IPS-NIHi11 (cell line): ENCODE data around the gene CRYBG3.
"Not testable (repeated sequence)": the region's sequence is repeated elsewhere in the genome, so short reads cannot be mapped to it uniquely, and the experiment has no call there.

Experiments used
- DNase-seq: peaks from one replicate; pipeline ENCODE4 v3.0.0; 2012; ENCODE audit warnings: mixed read lengths, low spot score

CRYBG3 gene

DNA sequence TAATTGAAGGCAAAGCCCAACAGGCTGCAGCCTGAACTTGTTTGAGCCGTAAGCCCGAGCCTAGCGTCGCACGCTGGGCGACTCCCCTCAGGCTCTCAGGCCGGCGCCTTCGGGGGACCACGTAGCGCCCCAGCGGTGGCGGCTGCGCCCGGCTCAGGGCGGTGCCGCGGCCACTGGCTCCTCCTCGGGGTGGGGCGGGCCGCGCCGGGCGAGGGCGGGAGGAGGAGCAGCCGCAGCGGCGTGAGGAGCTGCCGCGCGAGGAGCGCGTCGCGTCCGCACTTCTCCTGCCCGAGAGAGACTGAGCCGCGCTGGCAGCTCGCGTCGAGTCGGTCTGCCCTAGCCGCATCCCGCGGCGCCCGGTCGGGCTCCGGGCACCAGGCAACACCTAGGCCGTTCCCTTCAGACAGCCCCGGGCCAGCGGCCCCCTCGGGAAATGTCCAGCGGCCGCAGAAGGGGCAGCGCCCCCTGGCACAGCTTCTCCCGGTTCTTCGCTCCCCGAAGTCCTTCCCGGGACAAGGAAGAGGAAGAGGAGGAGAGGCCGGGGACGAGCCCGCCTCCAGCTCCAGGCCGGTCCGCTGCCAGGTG lies at the start of gene CRYBG3:
Gene CRYBG3 (plus strand): TSS at position 238 of the 585 bp plus-strand sequence. CDS start 196 bp downstream, at position 434.
- DNase-seq = peak; percentile 89

DNA sequence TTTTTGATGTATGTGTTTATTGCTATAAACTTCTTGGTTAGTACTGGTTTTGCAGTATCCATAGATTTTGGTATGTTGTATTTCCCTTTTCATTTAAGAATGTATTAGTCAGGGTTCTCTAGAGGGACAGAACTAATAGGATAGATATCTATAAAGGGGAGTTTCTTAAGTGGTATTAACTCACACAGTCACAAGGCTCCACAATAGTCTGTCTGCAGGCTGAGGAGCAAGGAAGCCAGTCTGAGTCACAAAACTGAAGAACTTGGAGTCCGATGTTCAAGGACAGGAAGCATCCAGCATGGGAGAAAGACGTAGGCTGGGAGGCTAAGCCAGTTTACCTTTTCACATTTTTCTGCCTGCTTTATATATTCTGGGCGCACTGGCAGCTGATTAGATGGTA lies 48.9 kb upstream of the CRYBG3 start:
- no peak for DNase-seq

DNA sequence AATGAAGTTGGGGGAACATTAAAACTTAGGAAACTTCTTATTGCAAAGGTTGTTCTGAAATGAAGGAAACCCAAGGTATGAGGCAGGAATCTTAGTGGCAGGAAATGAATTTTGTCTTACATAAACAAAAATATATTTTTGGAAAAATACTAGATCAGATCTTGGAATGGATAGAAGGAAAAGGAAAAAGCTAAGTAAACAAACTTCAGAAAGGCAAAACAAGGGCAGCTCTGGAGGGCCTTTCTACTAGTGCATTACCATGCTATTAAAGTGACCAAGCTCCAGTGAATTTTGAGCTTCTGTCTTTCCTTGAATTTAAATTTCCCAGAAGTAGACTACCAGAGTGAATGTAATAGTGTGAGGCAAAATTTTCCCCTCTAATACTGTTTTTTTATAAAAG lies 43.7 kb upstream of the CRYBG3 start:
- DNase-seq = no peak

DNA sequence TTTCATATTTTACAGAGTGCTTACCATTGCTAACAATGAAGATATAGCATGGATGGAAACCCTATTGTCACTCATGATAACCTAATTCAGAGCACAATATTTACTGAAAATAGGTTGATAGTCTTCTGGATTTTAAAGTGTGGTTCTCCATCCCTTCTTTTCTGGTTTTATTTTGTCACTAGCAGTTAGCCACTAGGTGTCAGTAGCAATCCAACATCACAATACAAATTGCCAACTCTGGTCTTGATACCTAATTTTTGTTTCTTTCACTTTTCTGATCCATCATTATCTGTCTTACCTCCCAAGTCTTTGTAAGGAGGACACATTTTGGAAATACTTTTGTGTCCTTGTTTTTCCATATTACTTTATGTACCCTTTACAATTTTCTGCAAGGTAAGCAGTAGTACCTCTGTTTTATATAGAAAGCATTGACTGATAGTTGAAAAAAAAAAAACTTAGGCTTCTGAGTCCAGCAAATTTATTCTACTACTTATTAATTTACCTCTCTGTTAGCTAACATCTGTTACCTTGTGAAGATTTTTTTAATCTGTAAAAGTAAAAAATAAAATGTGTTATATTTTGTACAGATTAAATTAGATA lies 28.3 kb upstream of the CRYBG3 start:
- peak; percentile 28 for DNase-seq

DNA sequence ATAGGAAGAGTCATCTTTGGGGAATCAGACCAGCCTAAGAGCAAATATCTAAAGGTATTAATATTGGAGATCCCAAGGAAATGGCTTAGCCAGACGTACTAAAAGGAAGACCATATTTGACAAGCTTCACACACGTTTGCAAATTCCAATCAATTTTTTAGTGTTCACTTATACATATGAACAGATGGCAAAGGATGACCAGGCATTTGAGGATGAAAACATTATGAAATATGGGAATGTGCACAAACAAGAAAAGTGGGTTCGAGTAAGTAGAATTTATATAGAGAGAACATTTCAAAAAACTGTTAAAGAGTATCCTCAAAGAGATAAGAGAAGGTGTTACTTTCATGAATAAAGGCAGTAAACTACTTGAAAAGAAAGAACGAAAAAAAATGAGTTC lies 25.9 kb upstream of the CRYBG3 start:
- no peak for DNase-seq

DNA sequence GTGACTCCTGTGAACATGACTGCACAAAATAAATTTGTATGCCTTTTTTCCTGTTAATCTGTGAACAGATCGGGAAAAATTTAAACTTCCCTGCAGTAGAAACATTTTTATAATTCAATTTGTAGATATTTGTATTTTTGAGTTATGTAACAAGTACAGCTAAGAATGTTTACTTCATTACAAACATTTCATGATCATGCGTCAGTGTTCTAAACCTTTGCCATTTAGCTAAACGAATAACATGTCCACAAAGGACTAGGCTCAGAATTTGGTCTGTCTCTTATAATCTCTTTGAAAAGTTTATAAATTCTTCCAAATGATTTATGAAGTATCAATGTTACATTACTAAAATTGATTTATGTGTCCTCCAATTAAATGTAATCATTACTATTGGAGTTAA lies 17.3 kb upstream of the CRYBG3 start:
- no peak for DNase-seq

DNA sequence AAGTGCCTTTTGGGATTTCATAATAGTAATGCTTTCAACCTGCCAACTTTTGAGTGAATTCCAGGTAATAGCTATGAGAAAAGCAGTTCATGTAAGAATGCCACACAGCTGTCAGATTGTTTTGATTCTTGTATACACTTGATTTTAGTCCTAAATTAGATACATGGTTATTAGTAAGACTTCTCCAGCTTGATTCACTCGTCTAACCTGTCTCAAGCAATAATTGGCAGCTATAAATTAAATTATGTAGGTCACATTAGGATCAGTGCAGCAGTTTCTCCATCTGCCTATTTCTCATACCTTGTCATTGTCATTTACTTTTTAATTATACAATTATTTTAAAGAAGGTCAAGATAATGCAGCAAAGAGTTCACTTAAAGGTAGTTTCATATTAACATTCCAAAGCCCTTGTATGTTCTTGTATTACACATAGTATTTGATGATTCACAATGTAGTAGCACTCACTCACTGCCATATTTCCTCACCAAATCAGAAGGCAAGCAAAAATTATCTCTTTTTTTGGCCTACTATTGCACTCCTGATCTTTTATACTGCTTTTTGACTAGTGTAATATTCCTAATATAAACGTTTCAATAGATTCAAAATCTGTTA lies 10.9 kb upstream of the CRYBG3 start:
- DNase-seq = no peak

DNA sequence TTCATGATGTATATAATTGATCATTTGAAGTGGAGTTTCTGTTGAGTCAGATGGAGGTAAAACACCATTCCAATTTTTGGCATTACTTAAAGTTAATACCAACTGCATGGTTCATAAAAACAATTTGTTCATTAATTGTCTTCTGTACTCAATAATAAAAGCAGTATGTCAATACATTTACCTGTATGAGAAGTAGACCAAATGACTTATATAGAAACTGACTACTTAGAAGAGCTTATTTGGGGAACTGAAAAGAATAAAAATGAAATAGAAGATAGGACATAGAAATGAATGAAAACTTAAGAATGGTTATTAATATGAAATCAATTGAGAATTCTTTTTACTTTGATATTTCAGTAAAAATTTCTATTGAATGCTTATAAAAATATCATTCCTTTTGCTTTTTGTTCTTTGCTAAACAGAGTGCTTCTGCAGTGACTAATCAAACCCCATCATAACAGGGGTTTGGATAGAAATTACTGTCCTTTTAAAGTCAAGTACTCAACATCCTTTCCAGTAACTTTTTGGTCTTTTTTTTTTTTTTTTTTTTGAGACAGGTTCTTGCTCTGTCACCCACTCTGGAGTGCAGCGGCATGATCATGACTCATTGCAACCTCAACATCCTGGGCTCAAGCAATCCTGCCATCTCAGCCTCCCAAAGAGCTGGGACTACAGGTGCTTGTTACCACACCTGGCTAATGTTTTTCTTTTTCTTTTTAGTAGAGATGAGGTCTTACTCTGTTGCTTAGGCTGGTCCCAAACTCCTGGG lies 6.5 kb upstream of the CRYBG3 start:
- DNase-seq = no peak

DNA sequence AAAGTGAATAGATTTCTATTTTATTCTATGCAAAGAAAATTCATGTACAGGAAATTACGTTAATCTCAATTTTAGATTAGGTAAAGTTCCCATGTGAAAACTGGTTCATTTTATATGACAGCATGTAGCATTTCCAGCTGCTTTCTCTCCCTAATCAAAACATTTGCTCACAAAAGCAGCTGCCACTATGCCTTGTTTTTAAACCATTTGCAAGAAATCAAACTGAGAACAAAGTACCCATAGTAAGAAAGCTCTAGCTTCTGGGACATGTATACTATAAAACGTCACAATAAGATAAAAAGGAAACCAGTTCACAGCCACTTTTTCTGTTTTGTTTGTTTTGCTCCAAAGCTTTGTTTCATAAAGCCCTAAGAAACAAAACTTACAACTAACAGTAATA lies 5.0 kb upstream of the CRYBG3 start:
- no peak for DNase-seq

DNA sequence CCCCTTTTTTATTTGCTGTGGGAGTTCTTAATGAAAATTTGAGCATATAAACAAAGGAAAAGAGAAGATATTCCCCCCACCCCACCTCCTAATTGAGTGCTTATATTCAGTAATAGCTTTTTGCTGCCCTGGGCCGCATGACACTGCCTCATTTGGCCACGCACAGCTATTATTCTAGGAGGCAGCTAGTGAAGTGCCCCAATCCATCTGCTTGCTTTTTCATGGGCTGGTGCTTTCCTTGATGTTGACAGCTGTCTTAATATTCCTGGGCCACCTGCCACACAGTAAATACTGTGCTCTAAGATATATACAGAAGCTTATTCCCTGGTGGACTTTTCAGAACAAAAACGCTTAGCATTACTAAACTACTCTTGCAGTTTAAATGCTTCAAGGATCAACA lies 3.8 kb upstream of the CRYBG3 start:
- DNase-seq = no peak

DNA sequence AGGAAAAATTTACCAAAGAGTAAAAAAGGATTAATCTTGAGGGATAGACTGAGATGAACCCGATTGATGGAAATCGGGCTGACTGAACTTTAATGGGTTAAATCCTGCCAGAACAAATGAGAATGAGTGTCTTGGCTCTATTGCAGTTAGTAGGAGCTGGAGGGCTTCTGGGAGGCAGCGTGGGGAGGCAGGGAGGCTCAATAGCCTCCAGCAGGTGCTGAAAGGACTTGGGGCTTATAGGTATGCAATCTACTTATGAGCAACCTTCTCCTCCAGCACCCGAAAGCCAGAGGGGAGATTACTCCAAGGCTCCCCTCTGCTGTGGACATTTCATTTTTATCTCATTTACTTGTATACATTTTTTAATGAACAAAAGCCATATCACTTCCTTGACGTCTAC lies 1.0 kb upstream of the CRYBG3 start:
- DNase-seq = no peak

DNA sequence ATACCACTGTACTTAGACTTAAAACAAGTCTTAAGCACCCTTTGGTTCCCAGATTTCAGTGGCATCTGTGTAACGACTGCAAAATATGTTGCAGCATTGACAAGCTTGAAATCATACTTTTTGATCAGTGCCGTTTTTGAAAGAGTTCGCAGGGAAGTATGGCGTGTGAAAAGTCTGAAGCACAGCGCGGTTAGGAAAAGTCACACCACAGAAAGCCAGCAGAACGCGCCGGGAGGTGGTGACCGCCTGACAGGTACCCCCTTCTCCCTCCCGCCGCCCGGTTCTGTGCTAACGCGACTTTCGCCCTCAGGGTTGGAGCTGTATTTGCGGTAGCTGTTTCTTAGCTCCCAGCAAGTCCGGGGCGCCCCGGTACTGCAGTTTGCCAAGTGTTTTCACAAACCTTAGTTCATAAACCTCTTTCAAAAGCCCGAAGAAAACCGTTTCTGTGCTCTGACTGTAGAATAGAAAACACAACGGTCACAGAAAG lies 481 bp upstream of the CRYBG3 start:
- peak; percentile 39 for DNase-seq

DNA sequence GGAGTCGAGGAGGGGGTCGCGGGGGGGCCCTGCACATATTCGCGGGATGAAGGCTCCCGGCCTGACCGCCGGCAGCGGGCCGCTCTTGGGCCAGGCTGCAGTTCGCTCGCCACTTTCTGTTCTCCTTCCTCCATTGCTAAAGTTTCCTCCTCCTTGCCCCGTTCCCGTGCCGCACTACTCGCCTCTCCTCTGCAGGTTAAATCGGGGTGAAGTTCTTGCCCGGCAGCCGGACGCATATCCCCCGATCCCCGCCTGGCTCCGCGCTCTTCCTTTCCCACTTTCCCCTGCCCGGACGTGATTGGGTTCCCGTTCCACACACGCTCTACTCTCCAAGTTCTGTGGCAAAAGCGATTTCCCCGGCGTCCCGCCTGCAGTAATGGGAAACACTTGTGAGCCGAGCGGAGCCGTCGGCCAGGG lies 556 bp downstream of the CRYBG3 start:
- peak; percentile 31 for DNase-seq

DNA sequence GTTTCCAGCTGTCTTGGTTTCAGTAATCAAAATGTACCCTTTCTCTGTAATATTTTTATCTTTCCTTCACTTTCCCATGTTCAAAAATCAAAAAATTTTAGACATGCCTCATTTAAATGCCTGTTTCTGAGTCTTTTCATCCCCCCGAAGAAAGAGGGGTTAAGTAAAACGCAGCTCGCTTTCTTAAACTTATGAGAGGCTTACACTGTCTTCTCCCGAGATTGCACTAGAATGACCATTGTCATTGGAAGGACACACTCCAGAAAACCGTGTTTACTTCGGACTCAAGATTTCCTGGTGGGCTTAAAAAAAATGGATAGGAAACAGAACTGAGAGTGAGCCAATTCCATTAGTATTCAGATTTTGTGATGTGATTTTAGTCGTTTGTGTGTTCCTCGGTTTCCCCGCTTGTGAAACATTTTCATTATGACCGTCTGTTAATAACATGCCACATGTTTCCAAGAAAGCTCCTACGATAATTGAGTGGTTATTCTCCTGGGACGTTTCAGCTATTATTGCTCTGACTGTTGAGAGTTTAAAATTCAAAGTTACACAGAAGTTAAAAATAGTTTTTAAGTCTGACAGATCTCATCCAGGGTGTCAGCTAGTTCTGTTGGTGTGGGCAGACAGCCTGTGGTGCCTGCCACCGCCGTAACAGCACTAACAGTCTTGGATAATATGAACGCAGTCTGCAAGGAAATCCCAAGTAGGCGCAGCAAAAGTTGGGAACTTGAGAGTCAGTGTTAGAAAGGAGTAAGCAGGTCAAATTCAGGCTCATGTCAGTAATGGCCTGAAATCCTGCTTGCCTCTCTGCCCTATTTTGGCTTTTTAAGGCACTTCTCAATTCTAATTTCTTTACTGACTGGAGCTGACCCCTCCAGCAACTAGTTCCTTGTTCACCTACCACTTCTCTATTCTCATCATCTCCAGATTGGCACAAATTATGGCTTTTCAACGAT lies 1.5 kb downstream of the CRYBG3 start:
- no peak for DNase-seq

DNA sequence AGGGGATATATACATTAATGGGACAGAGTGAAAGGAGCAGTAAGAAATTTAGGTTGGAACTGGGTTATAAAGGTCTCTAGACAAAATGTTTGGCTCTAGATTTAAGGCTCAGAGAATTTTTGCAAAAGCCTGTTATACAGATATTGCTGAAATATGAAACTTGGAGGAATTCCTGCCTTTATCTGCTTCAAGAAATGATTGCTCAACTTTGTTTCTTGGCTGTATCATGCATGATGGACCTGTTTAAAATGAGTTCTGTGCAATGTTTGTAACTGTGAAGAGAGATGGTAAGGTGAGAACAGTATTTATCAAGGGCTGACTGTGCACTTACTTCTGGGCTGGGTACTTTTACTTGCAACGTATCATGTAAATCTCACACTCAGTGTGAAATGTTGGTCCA lies 3.3 kb downstream of the CRYBG3 start:
- DNase-seq = no peak

DNA sequence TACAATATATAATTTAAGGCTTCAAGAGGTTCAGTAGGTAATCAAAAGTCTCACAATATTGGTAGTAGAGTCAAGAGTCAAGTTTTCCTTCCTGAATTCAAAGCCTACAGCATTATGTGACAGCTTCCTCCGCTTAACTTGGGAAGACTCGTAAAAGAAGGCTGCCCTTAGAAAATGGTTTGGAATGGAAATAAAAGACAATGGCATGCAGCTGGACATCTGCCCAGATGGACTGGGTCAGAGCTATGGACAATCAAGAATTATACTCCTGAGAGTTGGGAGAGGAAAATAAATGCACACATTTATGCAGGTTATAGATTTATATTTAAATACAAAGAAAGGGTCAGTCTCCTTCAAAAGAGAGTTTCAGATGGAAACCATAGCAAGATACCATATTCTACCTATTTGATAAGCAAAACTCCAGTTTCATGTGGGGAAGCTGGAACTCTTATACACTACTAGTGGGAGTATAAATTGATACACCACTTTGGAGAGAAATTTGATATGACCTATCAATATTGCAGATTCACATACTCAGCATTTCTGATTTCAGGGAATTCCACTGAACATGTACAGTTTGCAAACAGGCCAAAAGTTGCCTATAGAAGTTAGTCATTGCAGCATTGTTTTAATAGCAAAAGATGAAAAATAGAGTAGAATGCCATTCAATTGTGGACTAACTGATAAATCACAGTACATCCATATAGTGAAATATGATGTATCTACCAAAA lies 6.1 kb downstream of the CRYBG3 start:
- no peak for DNase-seq

DNA sequence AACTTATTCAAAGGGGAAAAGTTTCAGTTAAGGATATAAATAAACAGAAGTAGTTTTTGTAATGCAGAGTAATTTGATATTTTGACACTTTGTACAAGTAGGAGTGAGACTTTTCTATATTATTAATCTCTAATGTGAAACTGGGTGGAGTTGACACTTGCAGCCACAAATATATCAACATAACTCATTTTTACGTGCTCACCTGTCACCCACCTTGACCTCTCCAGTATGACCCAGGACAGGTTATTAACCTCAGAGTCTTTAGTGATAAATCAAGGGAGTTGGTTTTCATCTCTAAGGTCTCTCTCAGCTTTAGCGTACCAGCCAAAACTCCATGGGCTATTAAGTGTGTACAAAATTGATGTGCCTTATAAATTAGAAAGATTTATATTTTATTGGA lies 7.4 kb downstream of the CRYBG3 start:
- DNase-seq = no peak

DNA sequence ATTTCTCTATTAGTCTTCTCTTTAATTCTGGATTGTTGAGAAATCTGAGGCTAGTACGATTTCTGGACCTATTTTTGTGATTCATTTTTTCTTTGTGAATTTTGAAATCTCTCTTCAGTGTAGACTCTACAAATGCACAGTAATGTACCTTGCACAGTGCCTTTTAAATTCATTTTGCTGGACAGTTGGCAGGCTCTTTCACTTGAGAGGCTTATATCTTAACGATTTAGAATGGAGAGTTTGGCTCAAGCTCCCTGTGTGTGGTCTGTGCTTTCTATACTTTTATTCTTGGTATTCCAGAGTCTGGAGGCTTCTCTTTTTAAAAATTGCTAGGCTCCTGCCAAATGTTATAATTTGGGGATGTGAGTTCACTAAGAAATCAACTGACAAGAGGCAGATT lies 8.8 kb downstream of the CRYBG3 start:
- no peak for DNase-seq

DNA sequence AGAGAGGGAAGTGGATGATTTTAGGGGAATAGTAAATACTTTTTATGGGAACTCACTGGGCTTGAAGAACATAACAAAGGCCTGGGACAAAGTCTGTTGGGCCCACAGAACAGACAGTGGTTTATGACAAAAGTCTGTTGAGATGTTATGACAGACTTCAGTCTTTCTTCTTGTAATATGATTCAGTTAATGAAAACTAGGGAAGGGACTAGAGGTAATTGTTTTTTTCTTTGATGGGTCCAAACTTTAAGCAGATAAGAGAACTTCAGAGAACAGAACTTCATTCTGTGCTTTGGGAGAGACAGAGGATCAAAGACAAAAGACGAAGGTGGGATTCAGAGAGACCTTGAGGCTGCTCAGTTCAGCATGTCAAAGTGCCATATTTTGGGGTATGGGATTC lies 9.3 kb downstream of the CRYBG3 start:
- DNase-seq = no peak

DNA sequence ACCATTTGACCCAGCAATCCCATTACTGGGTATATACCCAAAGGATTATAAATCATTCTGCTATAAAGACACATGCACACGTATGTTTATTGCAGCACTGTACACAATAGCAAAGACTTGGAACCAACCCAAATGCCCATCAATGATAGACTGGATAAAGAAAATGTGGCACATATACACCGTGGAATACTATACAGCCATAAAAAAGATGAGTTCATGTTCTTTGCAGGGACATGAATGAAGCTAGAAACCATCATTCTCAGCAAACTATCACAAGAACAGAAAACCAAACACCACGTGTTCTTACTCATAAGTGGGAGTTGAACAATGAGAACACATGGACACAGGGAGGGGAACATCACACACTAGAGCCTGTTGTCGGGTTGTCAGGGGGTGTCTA lies 11.4 kb downstream of the CRYBG3 start:
- not testable (repeated sequence) for DNase-seq

DNA sequence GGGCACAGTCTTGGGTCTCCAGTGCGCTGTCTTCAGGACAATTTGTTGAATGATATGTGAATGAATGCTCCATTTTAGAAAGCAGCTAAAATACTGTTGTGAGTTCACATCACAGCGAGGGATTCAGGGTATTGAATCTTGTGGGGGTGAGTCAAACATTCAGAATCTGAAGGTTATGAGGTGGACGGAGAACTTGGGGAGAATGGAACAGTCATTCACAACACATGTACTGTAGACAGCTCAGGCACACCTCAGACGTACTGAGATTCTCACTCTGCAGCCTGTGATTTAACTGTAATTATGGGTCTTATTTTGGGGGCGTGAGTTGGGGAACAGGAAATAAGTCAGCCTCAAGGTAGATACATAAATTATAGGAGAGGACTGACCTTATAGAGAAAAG lies 13.9 kb downstream of the CRYBG3 start:
- no peak for DNase-seq
